NOMO-1 (cell line): ENCODE data around the gene MRPS16.

Experiments
- DNase-seq, 2 experiments: peaks; one replicate each; lab custom pipeline; 2025; ENCODE audit not compliant: unreplicated experiment in 2 of 2; lab: John Stamatoyannopoulos, UW

Gene MRPS16

GRCh38 chr10:73205081-73205480 is 47.4 kb downstream of the MRPS16 start:
- no peak for DNase-seq
